H1 (cell line): ENCODE data around the gene LRRC32. TPM values are rescaled to one million over a fixed set of nuclear protein-coding genes. Genes with fewer than 3 reads are reported as not detected.

ENCODE experiments used
- CTCF ChIA-PET: fragments of 300-600 bp; sonication (Branson Sonifier 250); formaldehyde crosslinking; loops from one replicate; lab custom pipeline; 2021; ENCODE audit not compliant: partially characterized antibody; lab: Charles Lee
- POLR2A ChIA-PET: fragments of 300-600 bp; sonication (Branson Sonifier 250); formaldehyde crosslinking; loops from one replicate; lab custom pipeline; 2021; ENCODE audit warnings: inconsistent platforms; ENCODE audit not compliant: partially characterized antibody; lab: Charles Lee
- DNase-seq, 2 experiments: peaks; one replicate each; pipeline versions ENCODE4 v3.0.0 to v3.0.0-alpha.2; 2010 to 2022; ENCODE audit warnings: low spot score in 2 of 2, low read depth in 1 of 2, mixed read lengths in 1 of 2
- FAIRE-seq: peaks from 2 replicates; lab custom pipeline; 2011; peaks lifted over from hg19 to GRCh38; lab: Jason Lieb, UNC
- H2AFZ ChIP-seq: 2 replicates; pipeline ENCODE4 v1.8.1; 2012; ENCODE audit warnings: low read length, inconsistent platforms
- H2AK5ac ChIP-seq: 2 replicates; pipeline ENCODE4 v1.6.1; 2013; ENCODE audit warnings: low read depth, low read length
- H2BK120ac ChIP-seq: replicated peaks from 2 replicates; pipeline ENCODE3; 2013; ENCODE audit warnings: low read depth, low read length, inconsistent platforms
- H2BK12ac ChIP-seq: 2 replicates; pipeline ENCODE4 v1.6.1; 2013; ENCODE audit warnings: low read depth, low read length
- H2BK15ac ChIP-seq: 2 replicates; pipeline ENCODE4 v1.6.1; 2013; ENCODE audit warnings: low read length
- H2BK20ac ChIP-seq: 2 replicates; pipeline ENCODE4 v1.6.1; 2013; ENCODE audit warnings: low read length
- H2BK5ac ChIP-seq: 2 replicates; pipeline ENCODE4 v1.6.1; 2013; ENCODE audit warnings: low read depth, low read length
- H3K14ac ChIP-seq: 2 replicates; pipeline ENCODE4 v1.6.1; 2013; ENCODE audit warnings: inconsistent platforms; ENCODE audit not compliant: insufficient read length
- H3K18ac ChIP-seq: 2 replicates; pipeline ENCODE4 v1.6.1; 2013; ENCODE audit warnings: low read length; ENCODE audit errors: extremely low read depth
- H3K23ac ChIP-seq: 2 replicates; pipeline ENCODE4 v1.6.1; 2013; ENCODE audit warnings: inconsistent platforms; ENCODE audit not compliant: insufficient read length
- H3K23me2 ChIP-seq: 2 replicates; pipeline ENCODE4 v1.6.1; 2013; ENCODE audit warnings: low read depth, low read length
- H3K27ac ChIP-seq: 2 replicates; pipeline ENCODE4 v1.6.1; 2011; ENCODE audit warnings: low read depth, low read length, inconsistent platforms
- H3K27me3 ChIP-seq, 4 experiments: replicated peaks in 1 of 4; 1 replicate in 1 of 4; 2 replicates in 3 of 4; pipeline versions ENCODE4 v1.6.1 to v1.8.1; 2011 to 2013; ENCODE audit warnings: low read length in 3 of 4, mild to moderate bottlenecking in 3 of 4, inconsistent platforms in 2 of 4, mixed read lengths in 2 of 4, moderate library complexity in 1 of 4; ENCODE audit not compliant: control insufficient read depth in 3 of 4, insufficient read depth in 3 of 4; ENCODE audit errors: extremely low read depth in 1 of 4
- H3K36me3 ChIP-seq, 4 experiments: 2 replicates each; pipeline versions ENCODE4 v1.6.1 to v1.8.1; 2011 to 2013; ENCODE audit warnings: mild to moderate bottlenecking in 4 of 4, low read length in 3 of 4, moderate library complexity in 2 of 4, control low read depth in 1 of 4, inconsistent platforms in 1 of 4; ENCODE audit not compliant: insufficient read depth in 4 of 4, control insufficient read depth in 2 of 4
- H3K4ac ChIP-seq: replicated peaks from 2 replicates; pipeline ENCODE3; 2013; ENCODE audit warnings: low read length, low read depth, mixed read lengths, inconsistent platforms; ENCODE audit not compliant: insufficient read length
- H3K4me1 ChIP-seq, 4 experiments: replicated peaks in 1 of 4; 1 replicate in 1 of 4; 2 replicates in 3 of 4; pipeline versions ENCODE4 v1.6.1 to v1.8.1; 2011 to 2013; ENCODE audit warnings: low read length in 3 of 4, inconsistent platforms in 2 of 4, mixed read lengths in 1 of 4; ENCODE audit not compliant: insufficient read depth in 4 of 4, control insufficient read depth in 3 of 4
- H3K4me2 ChIP-seq, 2 experiments: 2 replicates each; pipeline versions ENCODE4 v1.6.1 to v1.8.1; 2011 to 2013; ENCODE audit warnings: low read depth in 2 of 2, low read length in 2 of 2, control low read depth in 1 of 2, inconsistent platforms in 1 of 2, mild to moderate bottlenecking in 1 of 2; ENCODE audit not compliant: insufficient read depth in 1 of 2
- H3K4me3 ChIP-seq, 4 experiments: fragments of 200-600, 300-600 bp in 1 of 4; sonication (generic), shearing (Covaris generic), sonication (Bioruptor Twin) in 1 of 4; 2 replicates each; pipeline versions ENCODE4 v1.5.1 to v1.8.1; 2011 to 2016; ENCODE audit warnings: low read length in 4 of 4, low read depth in 3 of 4, control low read depth in 2 of 4, inconsistent platforms in 2 of 4, mild to moderate bottlenecking in 2 of 4, mixed read lengths in 1 of 4, moderate library complexity in 1 of 4; ENCODE audit not compliant: insufficient read depth in 2 of 4; ENCODE audit errors: extremely low read depth in 1 of 4
- H3K56ac ChIP-seq: replicated peaks from 2 replicates; pipeline ENCODE3; 2013; ENCODE audit warnings: low read depth, mild to moderate bottlenecking, mixed read lengths, low read length, inconsistent platforms; ENCODE audit not compliant: insufficient read length
- H3K79me1 ChIP-seq: 2 replicates; pipeline ENCODE4 v1.6.1; 2013; ENCODE audit warnings: low read depth, low read length, control low read depth
- H3K79me2 ChIP-seq, 2 experiments: 2 replicates each; pipeline versions ENCODE4 v1.6.1 to v1.8.1; 2012 to 2013; ENCODE audit warnings: low read length in 2 of 2, mild to moderate bottlenecking in 2 of 2, inconsistent platforms in 1 of 2; ENCODE audit not compliant: insufficient read depth in 2 of 2, control insufficient read depth in 1 of 2
- H3K9ac ChIP-seq, 4 experiments: replicated peaks in 1 of 4; 1 replicate in 1 of 4; 2 replicates in 3 of 4; pipeline versions ENCODE4 v1.6.1 to v1.8.1; 2011 to 2013; ENCODE audit warnings: low read depth in 3 of 4, low read length in 3 of 4, control low read depth in 2 of 4, mild to moderate bottlenecking in 2 of 4, moderate library complexity in 2 of 4, inconsistent platforms in 1 of 4; ENCODE audit errors: extremely low read depth in 1 of 4
- H3K9me3 ChIP-seq, 2 experiments: 2 replicates each; pipeline versions ENCODE4 v1.6.1 to v1.8.1; 2012 to 2013; ENCODE audit warnings: mild to moderate bottlenecking in 2 of 2, moderate library complexity in 2 of 2, control low read depth in 1 of 2, inconsistent platforms in 1 of 2, low read depth in 1 of 2, low read length in 1 of 2, mixed read lengths in 1 of 2; ENCODE audit not compliant: insufficient read depth in 2 of 2
- H4K20me1 ChIP-seq, 2 experiments: replicated peaks in 1 of 2; 2 replicates each; pipeline versions ENCODE3 to v1.8.1; 2011 to 2013; ENCODE audit warnings: inconsistent platforms in 2 of 2, low read length in 2 of 2, mild to moderate bottlenecking in 1 of 2; ENCODE audit not compliant: insufficient read depth in 2 of 2, control insufficient read depth in 1 of 2
- H4K5ac ChIP-seq: 2 replicates; pipeline ENCODE4 v1.6.1; 2013; ENCODE audit warnings: low read length, low read depth, mixed read lengths, inconsistent platforms; ENCODE audit not compliant: insufficient read length
- H4K8ac ChIP-seq: 2 replicates; pipeline ENCODE4 v1.8.0; 2013; ENCODE audit warnings: mild to moderate bottlenecking, moderate library complexity, low read length, inconsistent platforms; ENCODE audit not compliant: insufficient read depth; ENCODE audit errors: extremely low read depth
- H4K91ac ChIP-seq: replicated peaks from 2 replicates; pipeline ENCODE3; 2013; ENCODE audit warnings: low read length, mixed read lengths, inconsistent platforms; ENCODE audit not compliant: insufficient read length
- CHD2 ChIP-seq: IDR thresholded peaks from 2 replicates; pipeline ENCODE4 v1.6.1; 2012; ENCODE audit warnings: low read length, improper control_type of control experiment
- CREB1 ChIP-seq: IDR thresholded peaks from 2 replicates; pipeline ENCODE4 v1.6.1; 2012; ENCODE audit warnings: inconsistent platforms
- EZH2 ChIP-seq: fragments of 200-600 bp; sonication (generic); IDR thresholded peaks from 2 replicates; pipeline ENCODE4 v1.7.1; 2012; ENCODE audit warnings: low read depth, mild to moderate bottlenecking, moderate library complexity, low read length, inconsistent platforms; ENCODE audit not compliant: severe bottlenecking
- FOSL1 ChIP-seq: IDR thresholded peaks from 2 replicates; pipeline ENCODE4 v1.6.1; 2011; ENCODE audit warnings: mild to moderate bottlenecking, low read depth, low read length, moderate library complexity; ENCODE audit not compliant: insufficient read depth
- GTF2F1 ChIP-seq: IDR thresholded peaks from 2 replicates; pipeline ENCODE4 v1.6.1; 2012; ENCODE audit warnings: low read depth, low read length, improper control_type of control experiment, borderline replicate concordance
- MAFK ChIP-seq: IDR thresholded peaks from 2 replicates; pipeline ENCODE4 v1.6.1; 2012; ENCODE audit warnings: low read depth, mild to moderate bottlenecking, improper control_type of control experiment, low read length
- RFX5 ChIP-seq: IDR thresholded peaks from 2 replicates; pipeline ENCODE4 v1.6.1; 2011; ENCODE audit warnings: low read depth, low read length, improper control_type of control experiment, borderline replicate concordance
- SIRT6 ChIP-seq: IDR thresholded peaks from one replicate; pipeline ENCODE4 v1.7.1; 2012; ENCODE audit warnings: low read length, inconsistent platforms
- SIX5 ChIP-seq: IDR thresholded peaks from 2 replicates; pipeline ENCODE4 v1.6.1; 2011; ENCODE audit warnings: mild to moderate bottlenecking, low read depth, low read length
- SP1 ChIP-seq: IDR thresholded peaks from 2 replicates; pipeline ENCODE4 v1.6.1; 2011; ENCODE audit warnings: low read depth, low read length
- TCF12 ChIP-seq: IDR thresholded peaks from 2 replicates; pipeline ENCODE4 v1.6.1; 2011; ENCODE audit warnings: low read depth, mild to moderate bottlenecking, low read length
- ZNF274 ChIP-seq: IDR thresholded peaks from 2 replicates; pipeline ENCODE4 v1.7.0; 2012; ENCODE audit warnings: low read length, borderline replicate concordance; ENCODE audit errors: extremely low read depth
- WGBS, 2 experiments: shearing (Covaris generic) in 1 of 2; methylation state at CpG; one replicate each; pipeline versions ENCODE4 v1.1.6 to v1.1.7; 2013 to 2015; ENCODE audit warnings: low lambda C conversion rate in 2 of 2, mixed read lengths in 2 of 2, inconsistent platforms in 1 of 2, low coverage in 1 of 2, missing lambda C conversion rate in 1 of 2; ENCODE audit not compliant: insufficient replicate concordance in 2 of 2, insufficient coverage in 1 of 2, insufficient read length in 1 of 2; ENCODE audit errors: extremely low coverage in 1 of 2, missing lambda C conversion rate in 1 of 2; 5-methylcytosine and 5-hydroxymethylcytosine counted together
- polyA plus RNA-seq, 7 experiments: library from polyadenylated mRNA; depleted of rRNA in 3 of 7; stranded (reverse) in 5 of 7; unstranded in 2 of 7; fragments of >200 nt in 5 of 7; fragments of 200-250 nt in 2 of 7; gene quantifications; 1 replicate in 5 of 7; 2 replicates in 1 of 7; 4 replicates in 1 of 7; pipeline versions ENCODE4 v1.2.1 to v1.2.3, GENCODE V29; 2011 to 2013; ENCODE audit warnings: missing spikeins in 2 of 7, mixed read lengths in 2 of 7
- total RNA-seq: library from RNA; stranded (reverse); fragmentation: NEBNext Ultra II Directional; extraction: Animal tissue kit (Norgen Biotek cat#: 25700); gene quantifications from 2 replicates; pipeline ENCODE4 v1.2.1, GENCODE V29; 2021
- TF ChIP-seq, protein P1 (sequence below): IDR thresholded peaks from 2 replicates; pipeline ENCODE4 v1.6.1; 2012; ENCODE audit warnings: low read length, inconsistent platforms

The LRRC32 gene
- total and polyA plus RNA-seq, 2 of the 8 experiments (the other 6 are each of a cell fraction or from before 2014, with no cell fraction given): 0.99 to 1.9 TPM

DNA sequence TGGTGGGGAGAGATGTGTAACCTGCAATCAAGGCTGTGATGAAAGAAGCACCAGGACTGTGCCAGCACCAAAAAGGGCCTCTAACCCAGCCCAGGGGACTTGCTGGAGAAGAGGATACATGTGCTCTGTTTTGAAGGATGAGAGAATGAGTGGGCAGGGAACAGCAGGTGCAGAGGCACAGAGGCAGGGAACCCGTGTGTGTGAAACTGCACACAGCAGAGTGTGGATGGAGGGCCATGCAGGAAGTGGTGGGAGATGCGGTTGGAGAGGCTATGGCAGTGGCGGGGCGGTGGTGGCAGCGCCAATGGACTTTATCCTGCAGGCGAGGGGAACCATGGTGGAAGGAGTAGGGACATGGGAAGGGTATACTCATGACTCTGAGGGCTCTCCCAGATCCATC is 25.2 kb upstream of the LRRC32 start:
- CTCF ChIA-PET: interaction anchor here (0.6 to 4.5 kb wide), 7 partner anchors 8 to 439 kb away, joined by 3 to 27 read pairs (median 3); no protein-coding TSS in a partner anchor
- no peaks in the 10 kb centered on the region; the same call in 1 of the 2 replicates for H3K23me2 ChIP-seq
- no peak for TF ChIP-seq FOSL1
- no peak for TF ChIP-seq TCF12
- no peak for TF ChIP-seq GTF2F1
- TF ChIP-seq CREB1: no peak
- no peak for TF ChIP-seq SIRT6
- no peak for TF ChIP-seq MAFK
- no peak for TF ChIP-seq EZH2
- no peak for TF ChIP-seq CHD2
- TF ChIP-seq ZNF274: no peak
- TF ChIP-seq SP1: no peak
- TF ChIP-seq, protein P1, sequence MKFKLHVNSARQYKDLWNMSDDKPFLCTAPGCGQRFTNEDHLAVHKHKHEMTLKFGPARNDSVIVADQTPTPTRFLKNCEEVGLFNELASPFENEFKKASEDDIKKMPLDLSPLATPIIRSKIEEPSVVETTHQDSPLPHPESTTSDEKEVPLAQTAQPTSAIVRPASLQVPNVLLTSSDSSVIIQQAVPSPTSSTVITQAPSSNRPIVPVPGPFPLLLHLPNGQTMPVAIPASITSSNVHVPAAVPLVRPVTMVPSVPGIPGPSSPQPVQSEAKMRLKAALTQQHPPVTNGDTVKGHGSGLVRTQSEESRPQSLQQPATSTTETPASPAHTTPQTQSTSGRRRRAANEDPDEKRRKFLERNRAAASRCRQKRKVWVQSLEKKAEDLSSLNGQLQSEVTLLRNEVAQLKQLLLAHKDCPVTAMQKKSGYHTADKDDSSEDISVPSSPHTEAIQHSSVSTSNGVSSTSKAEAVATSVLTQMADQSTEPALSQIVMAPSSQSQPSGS: no peak
- no peak for TF ChIP-seq RFX5
- no peak for TF ChIP-seq SIX5

More for the DNA sequence above, 25.2 kb upstream of the LRRC32 start:
- no peak overlapping the region for H2BK120ac ChIP-seq
- 0 out of 2 replicates have a peak overlapping the region, but pooled peaks have one; percentile 14 for H2BK12ac ChIP-seq
- H3K79me2 ChIP-seq: no peaks in the 10 kb centered on the region
- no peaks in the 10 kb centered on the region for H3K79me1 ChIP-seq
- no peak overlapping the region for H3K4me3 ChIP-seq
- H3K9ac ChIP-seq: no peak overlapping the region
- H4K20me1 ChIP-seq: no peaks in the 10 kb centered on the region
- no peak overlapping the region for H2AK5ac ChIP-seq
- no peaks in the 10 kb centered on the region for H3K9me3 ChIP-seq
- H3K18ac ChIP-seq: no peak overlapping the region
- 94% methylated on average over 6 of the region's 6 CpGs; no CpG with 5 or more reads in 1 of the 2 experiments for WGBS, 2 experiments
- no peak overlapping the region for H4K91ac ChIP-seq
- H3K4me2 ChIP-seq: no peak overlapping the region
- H3K4me1 ChIP-seq: peaks cover 6 to 12% (median 8%) of the 10 kb centered on the region in 4 experiments
- no peak overlapping the region for H3K27ac ChIP-seq
- no peak overlapping the region for H3K56ac ChIP-seq
- H3K14ac ChIP-seq: no peak overlapping the region
- no peaks in the 10 kb centered on the region for H3K36me3 ChIP-seq
- FAIRE-seq (no peak), DNase-seq (no peak)
- no peak overlapping the region for H4K8ac ChIP-seq
- no peak overlapping the region for H2BK5ac ChIP-seq
- H3K4ac ChIP-seq: no peak overlapping the region
- no peaks in the 10 kb centered on the region for H3K27me3 ChIP-seq
- no peak overlapping the region for H4K5ac ChIP-seq
- no peak overlapping the region for H2BK20ac ChIP-seq
- POLR2A ChIA-PET: no interaction called here
- no peak overlapping the region for H2AFZ ChIP-seq
- H3K23ac ChIP-seq: no peak overlapping the region
- no peak overlapping the region; the same call in 1 of the 2 replicates for H2BK15ac ChIP-seq
